Activated CD4-positive, alpha-beta T cell treated with anti-CD3 and anti-CD28 coated beads, Interleukin-2, amount 10 ng/mL, durations not matched to agents 7 days and 5 days (primary cell): ENCODE data around the gene TENT4A. TPM values are rescaled to one million over a fixed set of nuclear protein-coding genes. Genes with fewer than 3 reads are reported as not detected.

Source experiments
- CTCF ChIA-PET: fragments of 350-600 bp; sonication (Branson Sonifier 250); formaldehyde crosslinking; loops from one replicate; lab custom pipeline; 2021; ENCODE audit warnings: antibody characterized with exemption; lab: Charles Lee
- POLR2A ChIA-PET: fragments of 350-600 bp; sonication (Branson Sonifier 250); formaldehyde crosslinking; loops from one replicate; lab custom pipeline; 2021; ENCODE audit warnings: antibody characterized with exemption; lab: Charles Lee
- DNase-seq: peaks from one replicate; pipeline ENCODE4 v3.0.0-alpha.2; 2020
- H3K27ac Mint-ChIP-seq: one replicate; pipeline ENCODE4 v1.8.0; 2021; ENCODE audit warnings: mild to moderate bottlenecking, moderate library complexity, mixed read lengths
- H3K27me3 Mint-ChIP-seq: one replicate; pipeline ENCODE4 v1.8.0; 2021; ENCODE audit warnings: mixed read lengths
- H3K36me3 Mint-ChIP-seq: one replicate; pipeline ENCODE4 v1.8.0; 2021; ENCODE audit warnings: low read depth, mixed read lengths
- H3K4me1 Mint-ChIP-seq: one replicate; pipeline ENCODE4 v1.8.0; 2021; ENCODE audit warnings: mixed read lengths
- H3K4me3 Mint-ChIP-seq: one replicate; pipeline ENCODE4 v1.8.0; 2021; ENCODE audit warnings: mild to moderate bottlenecking, moderate library complexity, mixed read lengths
- H3K9me3 Mint-ChIP-seq: one replicate; pipeline ENCODE4 v1.8.0; 2021; ENCODE audit warnings: mixed read lengths
- total RNA-seq, 2 experiments: library from RNA; stranded (reverse); gene quantifications; one replicate each; pipeline ENCODE4 v1.2.3, GENCODE V29; 2021

The TENT4A gene
- total RNA-seq, 2 experiments from 2014 or later, result 37.4 to 41.9 TPM

DNA sequence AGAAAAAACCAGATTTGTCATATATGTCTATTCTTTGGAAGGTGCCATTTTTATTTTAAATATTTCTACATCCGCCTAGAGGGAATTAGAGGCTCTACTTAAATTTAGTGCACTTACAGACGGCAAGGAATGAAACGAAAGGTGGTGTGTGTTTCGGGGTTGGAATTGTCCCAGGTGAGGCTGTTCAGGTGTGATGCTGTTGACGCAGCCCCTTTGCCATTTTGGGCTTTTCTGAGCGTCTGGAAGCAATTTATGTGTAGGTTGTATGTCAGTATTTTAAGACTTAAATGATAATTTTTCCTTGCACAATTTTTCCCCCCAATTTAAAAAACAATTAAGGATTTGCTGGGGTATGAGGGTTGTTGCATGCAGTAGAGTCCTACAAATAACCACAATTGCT lies 2.0 kb downstream of the TENT4A start:
- H3K27me3 Mint-ChIP-seq, result peaks cover 2% of the 10 kb centered on the region
- ChIA-PET CTCF (no interaction called here), POLR2A (no interaction called here)
- H3K4me3 Mint-ChIP-seq, result peak overlapping the region; percentile 80
- H3K9me3 Mint-ChIP-seq, result no peaks in the 10 kb centered on the region
- H3K36me3 Mint-ChIP-seq, result peaks cover 33% of the 10 kb centered on the region
- no peak for DNase-seq
- peaks cover 66% of the 10 kb centered on the region for H3K4me1 Mint-ChIP-seq
- peak overlapping the region; percentile 85 for H3K27ac Mint-ChIP-seq

- H3K27ac Mint-ChIP-seq, result peak overlapping the region; percentile 85
- no peaks in the 10 kb centered on the region for H3K9me3 Mint-ChIP-seq
- peaks cover 65% of the 10 kb centered on the region for H3K4me1 Mint-ChIP-seq
- ChIA-PET POLR2A (no interaction called here), CTCF (no interaction called here)
- H3K36me3 Mint-ChIP-seq, result peaks cover 32% of the 10 kb centered on the region
- H3K27me3 Mint-ChIP-seq, result no peaks in the 10 kb centered on the region
- peak; percentile 64 for DNase-seq
- H3K4me3 Mint-ChIP-seq, result peak overlapping the region; percentile 80
Measured at GRCh38 chr5:6715758-6716628, 2.8 kb downstream of the TENT4A start.

DNA sequence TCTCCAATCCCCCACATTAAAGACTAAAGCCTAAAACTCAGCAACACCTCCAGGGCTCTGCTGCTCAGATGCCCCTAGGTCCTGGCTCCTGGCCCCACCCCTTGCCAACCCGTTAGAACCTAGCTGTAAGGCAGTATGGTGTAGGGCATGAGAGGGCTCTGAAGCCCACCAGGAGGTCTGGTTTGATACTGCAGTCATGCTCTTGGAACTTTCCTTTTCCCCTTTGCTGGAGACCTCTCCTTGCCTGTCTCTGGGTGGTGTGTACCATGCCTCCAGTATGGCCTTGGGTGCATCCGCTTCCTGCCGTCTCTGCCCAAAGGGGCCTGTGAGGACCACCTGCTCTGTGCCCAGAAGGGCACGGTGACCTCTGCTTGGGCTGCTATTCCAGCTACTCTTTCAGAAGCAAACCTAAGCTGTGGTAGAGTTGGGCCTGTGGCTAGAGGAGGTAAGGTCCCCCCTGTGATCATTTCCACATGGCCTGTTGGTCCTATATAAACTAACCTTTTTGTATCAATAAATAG lies 3.5 kb downstream of the TENT4A start:
- DNase-seq, result no peak
- ChIA-PET CTCF (interaction anchor here (1.3 kb wide), 1 partner anchor 9 kb away, joined by 3 read pairs; no protein-coding TSS in a partner anchor), POLR2A (no interaction called here)
- H3K4me1 Mint-ChIP-seq, result peaks cover 66% of the 10 kb centered on the region
- H3K9me3 Mint-ChIP-seq, result no peaks in the 10 kb centered on the region
- H3K4me3 Mint-ChIP-seq, result peak overlapping the region; percentile 80
- H3K27ac Mint-ChIP-seq, result peak overlapping the region; percentile 85
- H3K27me3 Mint-ChIP-seq, result no peaks in the 10 kb centered on the region
- peaks cover 32% of the 10 kb centered on the region for H3K36me3 Mint-ChIP-seq

DNA sequence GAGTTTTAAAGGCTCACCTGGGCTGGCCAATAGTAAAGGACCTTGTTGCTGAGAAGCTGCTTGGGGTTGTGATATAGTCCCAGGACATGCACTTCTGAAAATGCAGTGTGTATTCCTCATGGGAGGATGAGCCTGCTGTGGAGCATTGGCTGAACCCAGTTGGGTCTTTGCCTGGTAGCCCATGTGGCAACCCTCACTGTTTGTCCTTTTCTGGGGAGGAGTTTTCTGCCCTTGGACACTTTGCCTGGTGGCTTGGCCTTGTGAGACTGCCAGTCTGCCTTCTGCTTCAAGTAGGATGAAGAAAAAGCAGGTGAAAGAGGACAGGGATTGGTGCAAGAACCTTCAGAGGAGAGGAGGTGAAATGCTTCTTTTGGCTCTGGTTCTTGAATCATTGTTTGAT lies 4.0 kb downstream of the TENT4A start:
- CTCF ChIA-PET, result interaction anchor here (1.3 to 1.4 kb wide), 2 partner anchors 8 to 15 kb away, joined by 3 read pairs; no protein-coding TSS in a partner anchor
- Mint-ChIP-seq H3K27ac (peak overlapping the region; percentile 36), H3K27me3 (no peaks in the 10 kb centered on the region), H3K36me3 (peaks cover 32% of the 10 kb centered on the region), H3K4me1 (peaks cover 66% of the 10 kb centered on the region), H3K9me3 (no peaks in the 10 kb centered on the region), H3K4me3 (no peak overlapping the region)
- POLR2A ChIA-PET, result no interaction called here
- DNase-seq, result no peak

DNA sequence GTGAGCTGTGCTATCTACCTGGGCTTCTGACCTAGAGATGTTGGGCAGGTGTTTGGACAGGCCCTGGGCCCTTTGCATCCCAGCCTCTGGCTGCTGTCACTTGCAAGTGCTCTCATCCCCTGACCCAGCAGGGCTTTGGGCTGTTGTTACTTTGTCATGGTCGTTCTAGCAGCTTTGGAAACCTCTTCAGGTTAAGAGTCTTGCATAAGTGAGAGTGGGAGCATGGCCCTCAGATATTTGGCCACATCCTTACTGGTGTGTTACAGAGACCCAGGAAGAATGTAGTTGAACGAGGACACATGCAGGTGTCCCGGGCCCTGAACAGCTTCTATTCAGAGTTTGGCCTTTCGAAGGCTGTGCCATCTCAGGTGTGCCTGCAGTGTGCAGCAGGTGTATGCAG lies 4.5 kb downstream of the TENT4A start:
- H3K36me3 Mint-ChIP-seq, result peaks cover 32% of the 10 kb centered on the region
- peak overlapping the region; percentile 36 for H3K27ac Mint-ChIP-seq
- no peaks in the 10 kb centered on the region for H3K9me3 Mint-ChIP-seq
- peak; percentile 5 for DNase-seq
- ChIA-PET CTCF (interaction anchor here (1.3 to 1.4 kb wide), 2 partner anchors 8 to 14 kb away, joined by 3 read pairs; no protein-coding TSS in a partner anchor), POLR2A (no interaction called here)
- no peaks in the 10 kb centered on the region for H3K27me3 Mint-ChIP-seq
- H3K4me1 Mint-ChIP-seq, result peaks cover 71% of the 10 kb centered on the region
- H3K4me3 Mint-ChIP-seq, result no peak overlapping the region

- H3K27ac Mint-ChIP-seq, result peak overlapping the region; percentile 22
- ChIA-PET POLR2A (no interaction called here), CTCF (interaction anchor here (0.6 to 1.4 kb wide), 3 partner anchors 10 to 143 kb away, joined by 3 read pairs; no protein-coding TSS in a partner anchor)
- peaks cover 75% of the 10 kb centered on the region for H3K4me1 Mint-ChIP-seq
- peak; percentile 5 for DNase-seq
- no peak overlapping the region for H3K4me3 Mint-ChIP-seq
- peaks cover 33% of the 10 kb centered on the region for H3K36me3 Mint-ChIP-seq
- no peaks in the 10 kb centered on the region for H3K27me3 Mint-ChIP-seq
- H3K9me3 Mint-ChIP-seq, result no peaks in the 10 kb centered on the region
Measured at GRCh38 chr5:6718161-6718681, 5.0 kb downstream of the TENT4A start.

- POLR2A ChIA-PET, result no interaction called here
- no peak overlapping the region for H3K27ac Mint-ChIP-seq
- no peaks in the 10 kb centered on the region for H3K9me3 Mint-ChIP-seq
- peaks cover 80% of the 10 kb centered on the region for H3K4me1 Mint-ChIP-seq
- DNase-seq, result peak; percentile 1
- H3K36me3 Mint-ChIP-seq, result peaks cover 38% of the 10 kb centered on the region
- H3K27me3 Mint-ChIP-seq, result no peaks in the 10 kb centered on the region
- no peak overlapping the region for H3K4me3 Mint-ChIP-seq
- CTCF ChIA-PET, result interaction anchor here (0.6 to 1.4 kb wide), 3 partner anchors 10 to 144 kb away, joined by 3 read pairs; no protein-coding TSS in a partner anchor
Measured at GRCh38 chr5:6718718-6719117, 5.5 kb downstream of the TENT4A start.

DNA sequence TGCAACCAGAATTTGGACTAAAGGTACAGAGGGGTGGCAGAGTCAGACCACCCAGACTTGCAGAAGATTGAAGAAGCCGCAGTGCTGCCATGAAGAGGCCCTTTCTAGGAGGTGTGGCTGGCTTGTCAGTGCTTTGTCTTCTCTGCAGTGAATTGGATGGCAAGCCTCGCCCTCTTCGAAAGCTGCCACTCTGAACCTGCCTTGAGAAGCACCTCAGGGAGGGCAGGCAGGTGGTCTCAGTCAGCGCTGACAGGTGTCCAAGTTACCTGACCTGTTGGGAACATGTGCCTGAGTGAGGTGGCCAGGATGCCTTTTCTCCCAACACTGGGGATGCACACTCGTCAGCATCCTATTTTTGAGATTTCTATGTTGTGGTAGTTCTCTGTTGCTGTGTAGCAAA lies 6.2 kb downstream of the TENT4A start:
- Mint-ChIP-seq H3K9me3 (no peaks in the 10 kb centered on the region), H3K27me3 (no peaks in the 10 kb centered on the region), H3K36me3 (peaks cover 45% of the 10 kb centered on the region), H3K4me1 (peaks cover 87% of the 10 kb centered on the region), H3K27ac (no peak overlapping the region), H3K4me3 (no peak overlapping the region)
- ChIA-PET POLR2A (no interaction called here), CTCF (no interaction called here)
- peak; percentile 5 for DNase-seq

DNA sequence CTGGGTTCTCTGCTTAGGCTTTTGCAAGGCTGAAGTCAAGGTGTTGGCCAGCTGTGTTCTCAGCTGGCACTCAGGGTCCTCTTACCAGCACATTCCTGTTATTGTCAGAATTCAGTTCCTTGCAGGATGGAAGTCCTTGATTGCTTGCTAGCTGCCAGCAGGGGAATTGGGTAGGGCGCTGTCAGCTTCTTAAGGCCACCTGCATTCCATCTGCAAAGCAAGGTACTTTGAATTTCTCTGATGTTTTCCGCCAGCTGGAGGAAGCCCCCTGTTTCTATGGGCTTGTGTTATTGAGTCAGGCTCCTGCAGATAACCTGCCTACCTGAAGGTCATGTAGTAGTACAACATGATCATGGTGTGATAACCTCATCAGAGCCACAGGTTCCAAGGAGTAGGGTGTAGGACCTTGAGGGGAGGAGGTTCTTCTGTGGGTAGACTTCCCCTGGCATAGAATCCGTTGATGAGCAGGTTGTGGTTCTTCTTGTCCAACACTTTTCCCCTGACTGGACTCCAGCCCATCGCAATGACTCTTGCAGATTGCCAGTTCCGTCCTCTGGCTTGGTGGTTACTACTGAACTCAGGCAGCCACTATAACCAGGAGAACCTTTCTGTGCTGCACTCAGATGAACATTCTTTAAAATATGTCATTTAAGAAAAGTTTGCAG lies 6.8 kb downstream of the TENT4A start:
- CTCF ChIA-PET, result no interaction called here
- peak overlapping the region; percentile 68 for H3K27ac Mint-ChIP-seq

DNA sequence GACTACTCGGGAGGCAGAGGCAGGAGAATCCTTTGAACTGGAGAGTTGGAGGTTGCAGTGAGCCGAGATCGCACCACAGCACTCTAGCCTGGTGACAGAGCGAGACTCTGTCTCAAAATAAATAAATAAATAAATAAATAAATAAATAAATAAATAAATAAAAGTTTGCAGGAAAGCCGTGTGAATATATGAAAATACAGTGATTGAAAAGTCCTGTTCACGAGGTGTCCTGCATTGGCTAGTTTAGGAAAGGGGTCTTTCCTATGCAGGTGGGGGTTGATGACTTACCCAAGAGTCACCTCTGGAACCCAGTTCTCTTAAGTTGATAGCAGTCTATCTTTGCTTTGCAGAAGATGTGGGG lies 7.3 kb downstream of the TENT4A start:
- H3K27ac Mint-ChIP-seq, result peak overlapping the region; percentile 68
- no peaks in the 10 kb centered on the region for H3K27me3 Mint-ChIP-seq
- CTCF ChIA-PET, result no interaction called here
- POLR2A ChIA-PET, result no interaction called here
- no peak overlapping the region for H3K4me3 Mint-ChIP-seq
- no peaks in the 10 kb centered on the region for H3K9me3 Mint-ChIP-seq
- H3K4me1 Mint-ChIP-seq, result peaks cover 87% of the 10 kb centered on the region
- DNase-seq, result no peak
- H3K36me3 Mint-ChIP-seq, result peaks cover 46% of the 10 kb centered on the region

More for the DNA sequence above, 6.8 kb downstream of the TENT4A start:
- Mint-ChIP-seq H3K36me3 (peaks cover 46% of the 10 kb centered on the region), H3K4me3 (no peak overlapping the region), H3K27me3 (no peaks in the 10 kb centered on the region), H3K4me1 (peaks cover 91% of the 10 kb centered on the region), H3K9me3 (no peaks in the 10 kb centered on the region)
- POLR2A ChIA-PET, result no interaction called here
- no peak for DNase-seq

DNA sequence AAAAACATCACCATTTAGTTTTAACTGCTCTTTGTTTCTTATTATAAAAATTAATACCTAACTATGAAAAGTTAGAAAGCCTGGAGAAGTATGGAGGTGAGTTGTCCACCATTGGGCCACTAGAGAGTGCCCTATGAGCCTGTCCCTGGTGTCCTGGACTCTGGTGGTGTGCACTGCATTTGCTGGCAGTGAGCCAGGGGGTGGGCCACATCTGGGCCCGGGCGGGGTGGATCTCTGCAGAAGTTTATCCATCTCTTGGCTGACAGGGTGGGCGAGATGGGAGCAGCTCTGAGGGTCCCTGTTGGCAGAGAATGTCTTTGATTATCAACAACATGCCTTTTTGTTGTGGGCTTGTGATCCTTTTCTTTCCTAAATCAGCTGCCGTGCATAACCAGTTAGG lies 8.2 kb downstream of the TENT4A start:
- DNase-seq, result no peak
- ChIA-PET POLR2A (no interaction called here), CTCF (interaction anchor here (1.3 to 1.6 kb wide), 2 partner anchors 9 to 48 kb away, joined by 3 to 5 read pairs; no protein-coding TSS in a partner anchor)
- Mint-ChIP-seq H3K27ac (peak overlapping the region; percentile 84), H3K27me3 (no peaks in the 10 kb centered on the region), H3K4me1 (peaks cover 86% of the 10 kb centered on the region), H3K36me3 (peaks cover 41% of the 10 kb centered on the region), H3K4me3 (no peak overlapping the region), H3K9me3 (no peaks in the 10 kb centered on the region)

DNA sequence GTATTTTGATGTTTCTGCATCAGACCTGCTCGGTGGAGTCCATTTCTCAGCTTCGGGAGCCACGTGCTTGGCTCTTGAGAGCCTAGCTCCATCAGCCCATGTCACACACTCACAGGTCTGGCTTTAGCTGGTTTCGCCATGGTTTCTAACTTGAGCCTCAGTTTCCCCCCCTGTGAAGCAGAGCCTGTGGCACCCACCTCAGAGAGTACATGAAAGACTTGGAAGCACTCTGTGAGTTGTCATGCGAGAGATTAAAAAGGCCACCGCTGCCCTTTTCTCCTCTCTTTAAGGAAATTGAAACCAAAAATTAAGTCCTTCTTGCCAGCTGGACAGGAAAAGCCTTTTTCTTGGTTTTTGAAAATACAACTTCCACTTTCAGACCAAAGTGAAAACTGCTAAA lies 8.8 kb downstream of the TENT4A start:
- DNase-seq, result peak; percentile 22
- H3K9me3 Mint-ChIP-seq, result no peaks in the 10 kb centered on the region
- H3K4me3 Mint-ChIP-seq, result peak overlapping the region; percentile 38
- peak overlapping the region; percentile 84 for H3K27ac Mint-ChIP-seq
- ChIA-PET POLR2A (no interaction called here), CTCF (interaction anchor here (0.9 to 1.6 kb wide), 3 partner anchors 8 to 48 kb away, joined by 3 to 5 read pairs (median 3); no protein-coding TSS in a partner anchor)
- peaks cover 39% of the 10 kb centered on the region for H3K36me3 Mint-ChIP-seq
- H3K27me3 Mint-ChIP-seq, result no peaks in the 10 kb centered on the region
- H3K4me1 Mint-ChIP-seq, result peaks cover 84% of the 10 kb centered on the region
